Kidney (tissue), 14 donors: ENCODE measurements around the gene PIH1D1. TPM values are rescaled to one million over a fixed set of nuclear protein-coding genes. Genes with fewer than 3 reads are reported as not detected.

Experiments
- DNase-seq, 5 donors: peaks; one replicate each; pipeline ENCODE4 v3.0.0-alpha.2; 2013 to 2020
- FAIRE-seq: peaks from 2 replicates; lab custom pipeline; 2012; peaks lifted over from hg19 to GRCh38; lab: Jason Lieb, UNC
- H3K27ac ChIP-seq, 2 donors: one replicate each; pipeline ENCODE4 v1.7.0; 2013; ENCODE audit warnings: low read depth in 2 of 2, low read length in 2 of 2, inconsistent platforms in 1 of 2
- H3K27me3 ChIP-seq: one replicate; pipeline ENCODE4 v1.7.1; 2013; ENCODE audit warnings: low read length, inconsistent platforms; ENCODE audit not compliant: control insufficient read depth, insufficient read depth
- H3K36me3 ChIP-seq, 3 donors: one replicate each; pipeline versions ENCODE4 v1.7.0 to v1.7.1; 2013; ENCODE audit warnings: low read length in 3 of 3, control low read depth in 1 of 3, inconsistent platforms in 1 of 3; ENCODE audit not compliant: insufficient read depth in 3 of 3, control insufficient read depth in 2 of 3
- H3K4me1 ChIP-seq, 3 donors: one replicate each; pipeline versions ENCODE4 v1.7.0 to v1.7.1; 2013; ENCODE audit warnings: low read length in 3 of 3, inconsistent platforms in 1 of 3, low read depth in 1 of 3; ENCODE audit not compliant: control insufficient read depth in 2 of 3, insufficient read depth in 2 of 3
- H3K4me3 ChIP-seq, 3 donors: one replicate each; pipeline versions ENCODE4 v1.7.0 to v1.8.1; 2013; ENCODE audit warnings: low read length in 3 of 3, control low read depth in 1 of 3, inconsistent platforms in 1 of 3
- H3K9ac ChIP-seq, 3 donors: one replicate each; pipeline versions ENCODE4 v1.7.0 to v1.7.1; 2013; ENCODE audit warnings: low read length in 3 of 3, control low read depth in 1 of 3, inconsistent platforms in 1 of 3
- H3K9me3 ChIP-seq, 3 donors: one replicate each; pipeline versions ENCODE4 v1.7.0 to v1.7.1; 2013; ENCODE audit warnings: low read length in 3 of 3, control low read depth in 1 of 3, inconsistent platforms in 1 of 3; ENCODE audit not compliant: control insufficient read depth in 2 of 3, insufficient read depth in 1 of 3
- CTCF ChIP-seq: IDR thresholded peaks from 3 replicates; pipeline ENCODE4 v1.5.1; 2012; ENCODE audit warnings: mild to moderate bottlenecking, moderate library complexity, borderline replicate concordance; ENCODE audit not compliant: insufficient read depth; ENCODE audit errors: extremely low read depth
- intact Hi-C: fragments of 100-400 bp; cut with DNase I; formaldehyde crosslinking; loops from one replicate; pipeline ENCODE4 v1.11.1; 2022
- polyA plus RNA-seq: library from polyadenylated mRNA; stranded (reverse); fragments of 350-450 nt; fragmentation: Illumina TruSeq; extraction: RNeasy Lipid Tissue Mini Kit (QIAGEN cat#74804); gene quantifications from one replicate; pipeline ENCODE4 v1.2.3, GENCODE V29; 2014; ENCODE audit warnings: low read depth, low replicate concordance; ENCODE audit not compliant: insufficient read depth
- total RNA-seq: library from RNA; stranded (reverse); fragmentation: NEBNext Ultra II Directional; extraction: Animal tissue kit (Norgen Biotek cat#: 25700); gene quantifications from one replicate; pipeline ENCODE4 v1.2.1, GENCODE V29; 2021
- donor health status: control.
- donor health status: control.
- donor health status: control.
- donor health status: control.
- donor health status: control.
- donor health status: DM: yes; HTN: yes; CAD: no.
- donor health status: Normal renal cell carcinoma (clear cell type).

Gene PIH1D1
- total and polyA plus RNA-seq, 2 donors from 2014 or later, result 74.0 to 97.2 TPM

GRCh38 chr19:49435670-49436069 is 15.9 kb downstream of the PIH1D1 start:
- Histone ChIP-seq H3K4me3 (no peak overlapping the region), H3K9me3 (no peaks in the 10 kb centered on the region), H3K4me1 (no peaks in the 10 kb centered on the region), H3K27ac (no peak overlapping the region), H3K27me3 (peaks cover 69% of the 10 kb centered on the region), H3K36me3 (no peaks in the 10 kb centered on the region), H3K9ac (no peak overlapping the region)
- FAIRE-seq, result no peak
- intact Hi-C loops, result loop anchor here (10.0 kb wide), 1 partner anchor 211 kb away; no protein-coding TSS in a partner anchor
- no peak for TF ChIP-seq CTCF
- DNase-seq, result no peak

DNA sequence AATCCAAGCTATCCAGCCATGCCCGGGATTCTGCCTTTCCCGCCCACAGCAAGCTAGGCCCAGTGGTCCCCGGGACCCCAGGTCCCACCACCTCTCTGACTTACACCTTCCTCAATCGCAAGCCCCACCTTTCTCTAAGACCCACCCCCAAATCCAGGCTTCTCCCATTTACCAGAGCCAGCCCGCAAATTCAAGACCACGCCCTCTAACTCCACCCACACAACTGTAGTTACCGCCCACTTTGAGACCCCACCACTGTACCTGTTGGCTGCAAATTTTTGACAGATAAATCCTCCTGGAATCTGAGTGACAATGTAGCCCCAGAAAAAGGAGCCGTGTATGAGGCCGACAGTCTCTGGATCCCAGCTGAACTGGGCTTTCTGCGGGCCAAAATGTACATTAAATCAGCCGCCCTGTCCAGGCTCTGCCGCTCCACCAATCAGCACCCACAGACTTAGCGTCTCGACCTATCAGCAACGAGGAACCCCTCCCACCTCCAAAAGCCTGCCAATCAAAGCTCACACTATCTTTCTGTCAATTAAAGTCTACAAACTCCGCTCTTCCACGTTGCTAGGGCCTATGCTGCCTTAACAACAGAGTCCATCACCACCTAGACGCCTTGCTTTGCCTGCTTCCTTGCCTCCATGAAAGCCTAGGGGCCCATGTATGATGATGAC is 16.6 kb downstream of the PIH1D1 start:
- Histone ChIP-seq H3K27me3 (peaks cover 67% of the 10 kb centered on the region), H3K36me3 (no peaks in the 10 kb centered on the region), H3K27ac (no peak overlapping the region), H3K4me1 (no peaks in the 10 kb centered on the region), H3K4me3 (no peak overlapping the region), H3K9ac (no peak overlapping the region), H3K9me3 (no peaks in the 10 kb centered on the region)
- TF ChIP-seq CTCF, result no peak
- intact Hi-C loops, result loop anchor here (10.0 kb wide), 1 partner anchor 210 kb away; no protein-coding TSS in a partner anchor
- no peak for FAIRE-seq
- DNase-seq, result peak in 1 of 5 donors; percentile 51

GRCh38 chr19:49433240-49433901 is 18.2 kb downstream of the PIH1D1 start:
- Histone ChIP-seq H3K36me3 (no peaks in the 10 kb centered on the region), H3K4me1 (no peaks in the 10 kb centered on the region), H3K4me3 (no peak overlapping the region), H3K9ac (no peak overlapping the region), H3K27ac (no peak overlapping the region), H3K27me3 (peaks cover 63% of the 10 kb centered on the region), H3K9me3 (no peaks in the 10 kb centered on the region)
- FAIRE-seq, result no peak
- no peak for DNase-seq
- intact Hi-C loops, result loop anchor here (10.0 kb wide), 1 partner anchor 209 kb away; no protein-coding TSS in a partner anchor
- TF ChIP-seq CTCF, result no peak
